Endothelial cell of umbilical vein (primary cell): ENCODE measurements around the gene RGS4. TPM values are rescaled to one million over a fixed set of nuclear protein-coding genes. Genes with fewer than 3 reads are reported as not detected.

Source experiments
- BruUV-seq: library from RNA; stranded (reverse); fragments of 400-500 nt; replicated peaks from 2 replicates; lab custom pipeline; 2021; lab: Mats Ljungman, UMichigan
- CTCF ChIA-PET: fragments of 300-600, 350-600 bp; sonication (Branson Sonifier 250); formaldehyde crosslinking; loops from one replicate; lab custom pipeline; 2021; ENCODE audit warnings: antibody characterized with exemption, inconsistent platforms; lab: Charles Lee
- POLR2A ChIA-PET: fragments of 300-600, 350-600 bp; sonication (Branson Sonifier 250); formaldehyde crosslinking; loops from one replicate; lab custom pipeline; 2021; ENCODE audit warnings: antibody characterized with exemption, inconsistent platforms; lab: Charles Lee
- DNase-seq: peaks from one replicate; pipeline ENCODE4 v3.0.0-alpha.2; 2011; ENCODE audit warnings: low read depth, low spot score
- FAIRE-seq: peaks from 2 replicates; lab custom pipeline; 2011; peaks lifted over from hg19 to GRCh38; lab: Jason Lieb, UNC
- H2AFZ ChIP-seq: 2 replicates; pipeline ENCODE4 v1.6.0; 2012; ENCODE audit warnings: low read depth, low read length, control low read depth, inconsistent platforms
- H3K27ac ChIP-seq: 2 replicates; pipeline ENCODE4 v1.5.1; 2011; ENCODE audit warnings: low read depth, mild to moderate bottlenecking, control low read depth, low read length, moderate library complexity; ENCODE audit not compliant: insufficient read depth
- H3K27me3 ChIP-seq, 2 experiments: 2 replicates each; pipeline versions ENCODE4 v1.6.0 to v1.6.1; 2011; ENCODE audit warnings: low read length in 2 of 2, mixed read lengths in 1 of 2; ENCODE audit not compliant: control insufficient read depth in 2 of 2, insufficient read depth in 2 of 2
- H3K36me3 ChIP-seq, 2 experiments: 2 replicates in 1 of 2; 3 replicates in 1 of 2; pipeline ENCODE4 v1.5.1; 2011; ENCODE audit warnings: low read length in 2 of 2, mild to moderate bottlenecking in 1 of 2, moderate library complexity in 1 of 2; ENCODE audit not compliant: control insufficient read depth in 2 of 2, insufficient read depth in 2 of 2; ENCODE audit errors: extremely low read depth in 1 of 2
- H3K4me1 ChIP-seq: 3 replicates; pipeline ENCODE4 v1.5.1; 2011; ENCODE audit warnings: mild to moderate bottlenecking, low read length; ENCODE audit not compliant: control insufficient read depth, insufficient read depth; ENCODE audit errors: extremely low read depth
- H3K4me2 ChIP-seq: 2 replicates; pipeline ENCODE4 v1.6.1; 2011; ENCODE audit warnings: low read length, control low read depth, mixed read lengths; ENCODE audit not compliant: insufficient read depth
- H3K4me3 ChIP-seq, 3 experiments: fragments of 200-600 bp in 1 of 3; sonication (generic), shearing (Covaris generic) in 1 of 3; replicated peaks in 1 of 3; 2 replicates each; pipeline ENCODE4 v1.5.1; 2011 to 2016; ENCODE audit warnings: control low read depth in 3 of 3, low read length in 3 of 3, mild to moderate bottlenecking in 2 of 3, inconsistent platforms in 1 of 3, low read depth in 1 of 3, moderate library complexity in 1 of 3; ENCODE audit not compliant: insufficient read depth in 1 of 3
- H3K79me2 ChIP-seq: 2 replicates; pipeline ENCODE4 v1.6.0; 2012; ENCODE audit warnings: low read length, inconsistent platforms; ENCODE audit not compliant: control insufficient read depth, insufficient read depth
- H3K9ac ChIP-seq: replicated peaks from 2 replicates; pipeline ENCODE3; 2011; ENCODE audit warnings: low read length, control low read depth; ENCODE audit not compliant: insufficient read depth; ENCODE audit errors: extremely low read depth
- H3K9me1 ChIP-seq: replicated peaks from 3 replicates; pipeline ENCODE4 v1.6.0; 2011; ENCODE audit warnings: mild to moderate bottlenecking, low read length; ENCODE audit not compliant: control insufficient read depth, insufficient read depth; ENCODE audit errors: extremely low read depth
- H3K9me3 ChIP-seq: replicated peaks from 2 replicates; pipeline ENCODE4 v1.5.1; 2012; ENCODE audit warnings: low read length, inconsistent platforms; ENCODE audit not compliant: control insufficient read depth, insufficient read depth
- H4K20me1 ChIP-seq: replicated peaks from 2 replicates; pipeline ENCODE3; 2011; ENCODE audit warnings: mild to moderate bottlenecking, low read length; ENCODE audit not compliant: control insufficient read depth, insufficient read depth; ENCODE audit errors: extremely low read depth
- EZH2 ChIP-seq: IDR thresholded peaks from 2 replicates; pipeline ENCODE4 v1.6.1; 2012; ENCODE audit warnings: borderline replicate concordance, low read depth, mild to moderate bottlenecking, moderate library complexity, low read length, inconsistent platforms; ENCODE audit not compliant: severe bottlenecking
- FOS ChIP-seq: IDR thresholded peaks from 2 replicates; pipeline ENCODE4 v1.6.1; 2011; ENCODE audit warnings: mild to moderate bottlenecking, low read length, moderate library complexity, borderline replicate concordance; ENCODE audit not compliant: insufficient read depth
- GATA2 ChIP-seq: IDR thresholded peaks from 2 replicates; pipeline ENCODE4 v1.7.0; 2011; ENCODE audit warnings: low read depth, mild to moderate bottlenecking, moderate library complexity, mixed read lengths, low read length; ENCODE audit not compliant: insufficient read length, insufficient read depth
- JUN ChIP-seq: IDR thresholded peaks from 2 replicates; pipeline ENCODE4 v1.6.1; 2011; ENCODE audit warnings: borderline replicate concordance, low read depth; ENCODE audit not compliant: insufficient read length, insufficient read depth
- MAX ChIP-seq: IDR thresholded peaks from 2 replicates; pipeline ENCODE4 v1.6.1; 2011; ENCODE audit not compliant: insufficient read depth, insufficient read length
- MYC ChIP-seq: IDR thresholded peaks from one replicate; pipeline ENCODE4 v1.6.1; 2011; ENCODE audit warnings: mild to moderate bottlenecking, low read depth, low read length
- POLR2A ChIP-seq: IDR thresholded peaks from 2 replicates; pipeline ENCODE4 v1.6.1; 2012; ENCODE audit warnings: low read depth, mild to moderate bottlenecking, control low read depth, low read length
- POLR2AphosphoS5 ChIP-seq: IDR thresholded peaks from 2 replicates; pipeline ENCODE4 v1.6.1; 2012; ENCODE audit warnings: low read depth, mild to moderate bottlenecking, control low read depth, low read length, moderate library complexity; ENCODE audit not compliant: insufficient read depth
- dilution Hi-C: fragments of 300-500 bp; cut with MboI; formaldehyde crosslinking; loops from one replicate; pipeline ENCODE4 v1.15.0; 2019; ENCODE audit warnings: low sequenced_read_pairs; ENCODE audit not compliant: extremely low pct_ligation_motif_present
- intact Hi-C: fragments of 100-400 bp; cut with micrococcal nuclease; formaldehyde crosslinking; loops from one replicate; pipeline ENCODE4 v1.10.0; 2022
- polyA plus RNA-seq, 4 experiments: library from polyadenylated mRNA; depleted of rRNA in 3 of 4; stranded (reverse) in 3 of 4; unstranded in 1 of 4; fragments of >200 nt; gene quantifications; 2 replicates each; pipeline versions ENCODE4 v1.2.1 to v1.2.3, GENCODE V29; 2011 to 2012; ENCODE audit warnings: missing spikeins in 1 of 4
- total RNA-seq: library from RNA; stranded (reverse); gene quantifications from 2 replicates; pipeline ENCODE4 v1.2.3, GENCODE V29; 2021
- TF ChIP-seq, protein P1 (sequence below), 2 donors: IDR thresholded peaks; 1 replicate in 1 of 2; 2 replicates in 1 of 2; pipeline ENCODE4 v1.5.1; 2011; ENCODE audit warnings: low read length in 2 of 2, mild to moderate bottlenecking in 2 of 2, moderate library complexity in 2 of 2, control low read depth in 1 of 2, inconsistent platforms in 1 of 2, low read depth in 1 of 2; ENCODE audit not compliant: insufficient read depth in 1 of 2; ENCODE audit errors: extremely low read depth in 1 of 2

Gene RGS4
- total and polyA plus RNA-seq, 2 donors (not counting 3 experiments of a cell fraction or from before 2014, with no cell fraction given), result 14.6 to 59.3 TPM

DNA sequence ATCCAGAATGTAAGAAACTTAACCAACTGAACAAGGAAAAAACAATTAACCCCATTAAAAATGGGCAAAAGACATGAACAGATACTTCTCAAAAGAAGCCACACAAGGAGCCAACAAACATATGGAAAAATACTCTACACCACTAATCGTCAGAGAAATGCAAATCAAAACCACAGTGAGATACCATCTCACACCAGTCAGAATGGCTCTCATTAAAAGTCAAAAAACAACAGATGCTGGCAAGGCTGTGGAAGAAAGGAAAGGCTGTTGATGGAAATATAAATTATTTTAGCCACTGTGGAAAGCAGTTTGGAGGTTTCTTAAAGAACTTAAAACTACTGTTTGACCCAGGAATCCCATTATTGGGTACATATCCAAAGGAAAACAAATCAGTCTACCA lies 51.2 kb downstream of the RGS4 start:
- Histone ChIP-seq H3K4me1 (peaks cover 7% of the 10 kb centered on the region), H3K9ac (no peak overlapping the region), H3K9me3 (no peaks in the 10 kb centered on the region), H3K36me3 (no peaks in the 10 kb centered on the region), H3K27ac (no peak overlapping the region), H3K4me2 (no peak overlapping the region), H3K27me3 (no peaks in the 10 kb centered on the region), H3K79me2 (no peaks in the 10 kb centered on the region), H2AFZ (no peak overlapping the region), H3K4me3 (no peak overlapping the region), H3K9me1 (no peaks in the 10 kb centered on the region), H4K20me1 (no peaks in the 10 kb centered on the region)
- intact Hi-C loops (no loop called here), dilution Hi-C loops (no loop called here)
- FAIRE-seq (no peak), DNase-seq (no peak)
- no TSS peak for BruUV-seq
- ChIA-PET CTCF (no interaction called here), POLR2A (no interaction called here)
- TF ChIP-seq EZH2, result no peak
- TF ChIP-seq GATA2, result no peak
- TF ChIP-seq JUN, result no peak
- no peak for TF ChIP-seq MYC
- TF ChIP-seq POLR2A, result no peak
- TF ChIP-seq, protein P1, sequence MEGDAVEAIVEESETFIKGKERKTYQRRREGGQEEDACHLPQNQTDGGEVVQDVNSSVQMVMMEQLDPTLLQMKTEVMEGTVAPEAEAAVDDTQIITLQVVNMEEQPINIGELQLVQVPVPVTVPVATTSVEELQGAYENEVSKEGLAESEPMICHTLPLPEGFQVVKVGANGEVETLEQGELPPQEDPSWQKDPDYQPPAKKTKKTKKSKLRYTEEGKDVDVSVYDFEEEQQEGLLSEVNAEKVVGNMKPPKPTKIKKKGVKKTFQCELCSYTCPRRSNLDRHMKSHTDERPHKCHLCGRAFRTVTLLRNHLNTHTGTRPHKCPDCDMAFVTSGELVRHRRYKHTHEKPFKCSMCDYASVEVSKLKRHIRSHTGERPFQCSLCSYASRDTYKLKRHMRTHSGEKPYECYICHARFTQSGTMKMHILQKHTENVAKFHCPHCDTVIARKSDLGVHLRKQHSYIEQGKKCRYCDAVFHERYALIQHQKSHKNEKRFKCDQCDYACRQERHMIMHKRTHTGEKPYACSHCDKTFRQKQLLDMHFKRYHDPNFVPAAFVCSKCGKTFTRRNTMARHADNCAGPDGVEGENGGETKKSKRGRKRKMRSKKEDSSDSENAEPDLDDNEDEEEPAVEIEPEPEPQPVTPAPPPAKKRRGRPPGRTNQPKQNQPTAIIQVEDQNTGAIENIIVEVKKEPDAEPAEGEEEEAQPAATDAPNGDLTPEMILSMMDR (IDR thresholded peaks at IDR 0.05; ENCODE audit: extremely low read depth in 1 of 2, insufficient read depth in 1 of 2, low read depth in 1 of 2, low read length in 2 of 2), result no peak
- TF ChIP-seq POLR2AphosphoS5, result no peak
- no peak for TF ChIP-seq FOS
- TF ChIP-seq MAX, result no peak
